Thyroid gland (tissue), 4 donors: ENCODE measurements around the gene ASIC2. TPM values are rescaled to one million over a fixed set of nuclear protein-coding genes. Genes with fewer than 3 reads are reported as not detected.

ENCODE experiments used
- DNase-seq, 2 donors: peaks; one replicate each; pipeline ENCODE4 v3.0.0-alpha.2; 2019
- H3K27ac ChIP-seq, 3 donors: fragments of 200-600 bp; sonication (generic); 1 replicate in 2 of 3; 2 replicates in 1 of 3; pipeline ENCODE4 v1.5.1; 2016 to 2019; ENCODE audit warnings: mild to moderate bottlenecking in 1 of 3, moderate library complexity in 1 of 3
- H3K27me3 ChIP-seq: fragments of 200-600 bp; sonication (generic); one replicate; pipeline ENCODE4 v1.5.1; 2019
- H3K36me3 ChIP-seq, 2 donors: fragments of 200-600 bp; sonication (generic); one replicate each; pipeline ENCODE4 v1.5.1; 2016 to 2019
- H3K4me1 ChIP-seq, 2 donors: fragments of 200-600 bp; sonication (generic); one replicate each; pipeline ENCODE4 v1.5.1; 2017 to 2019
- H3K4me3 ChIP-seq, 3 donors: fragments of 200-600 bp; sonication (generic); replicated peaks in 1 of 3; 1 replicate in 2 of 3; 2 replicates in 1 of 3; pipeline ENCODE4 v1.5.1; 2016; ENCODE audit warnings: mild to moderate bottlenecking in 1 of 3
- H3K9me3 ChIP-seq: fragments of 200-600 bp; sonication (generic); one replicate; pipeline ENCODE4 v1.5.1; 2017
- CTCF ChIP-seq, 6 experiments: fragments of 200-600 bp in 3 of 6; fragments of 450-650 bp in 3 of 6; sonication (generic) in 3 of 6; IDR thresholded peaks; one replicate each; pipeline ENCODE4 v1.5.1; 2016 to 2019; ENCODE audit warnings: antibody characterized with exemption in 6 of 6, mild to moderate bottlenecking in 2 of 6, inconsistent platforms in 1 of 6, moderate library complexity in 1 of 6
- POLR2A ChIP-seq, 2 donors: fragments of 450-650 bp; IDR thresholded peaks; one replicate each; pipeline ENCODE4 v1.6.1; 2017; ENCODE audit warnings: antibody characterized with exemption in 2 of 2, mild to moderate bottlenecking in 2 of 2, moderate library complexity in 1 of 2
- WGBS, 2 donors: methylation state at CpG; one replicate each; pipeline ENCODE4 v1.1.5; 2017; 5-methylcytosine and 5-hydroxymethylcytosine counted together
- intact Hi-C: fragments of 100-400 bp; cut with DNase I; formaldehyde crosslinking; loops from one replicate; pipeline ENCODE4 v1.15.1; 2023
- total RNA-seq, 4 donors: library from RNA; depleted of rRNA; stranded (reverse); fragments of >200 nt; gene quantifications; one replicate each; pipeline ENCODE4 v1.2.3, GENCODE V29; 2016

The ASIC2 gene
- total RNA-seq, 4 donors from 2014 or later, result not detected

DNA sequence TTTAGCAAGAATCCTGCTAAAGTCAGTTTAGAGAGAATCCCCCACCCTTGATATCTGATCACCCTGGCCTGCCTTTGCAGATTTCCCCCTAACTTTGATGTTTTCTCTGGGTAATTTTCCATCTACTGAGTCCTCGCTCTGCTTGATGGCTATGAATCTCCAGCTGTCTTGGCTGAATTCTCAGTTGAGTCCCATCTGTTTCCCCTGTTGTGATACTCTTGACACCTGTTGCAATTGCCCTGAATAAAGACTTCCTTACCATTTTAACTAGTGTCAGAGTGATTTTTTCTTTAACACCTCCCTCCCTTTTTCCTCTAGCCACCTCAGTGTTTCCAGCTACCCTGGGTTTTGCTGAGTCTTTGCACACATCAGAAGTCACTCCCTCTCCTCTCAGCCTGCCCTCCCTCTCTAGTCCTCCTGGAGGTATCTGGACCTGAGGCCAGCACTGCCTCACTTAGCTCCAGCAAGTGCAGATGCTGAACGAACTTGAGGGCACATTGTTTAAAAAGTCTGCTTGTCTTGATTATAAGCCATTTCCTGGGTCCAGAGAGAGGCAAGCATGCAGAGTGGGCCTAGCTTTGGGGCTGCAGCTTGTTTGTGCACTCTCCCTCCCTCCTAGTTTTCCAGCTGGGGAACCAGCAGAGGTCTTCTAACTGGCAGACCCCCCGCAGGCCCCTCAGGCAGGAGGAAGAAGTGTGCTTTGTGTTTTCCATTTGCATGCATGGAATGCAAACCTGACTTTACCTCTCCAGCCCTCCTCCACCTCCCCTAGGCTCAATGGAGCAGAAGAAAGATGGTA is 268.2 kb downstream of the ASIC2 start:
- no peak overlapping the region for H3K27ac ChIP-seq
- no peaks in the 10 kb centered on the region for H3K9me3 ChIP-seq
- no peaks in the 10 kb centered on the region for H3K27me3 ChIP-seq
- H3K4me3 ChIP-seq, result no peak overlapping the region
- DNase-seq, result no peak
- H3K4me1 ChIP-seq, result no peaks in the 10 kb centered on the region
- H3K36me3 ChIP-seq, result no peaks in the 10 kb centered on the region
- TF ChIP-seq CTCF (IDR thresholded peaks at IDR 0.05) (no peak), POLR2A (IDR thresholded peaks at IDR 0.05) (no peak)
- 55 to 57% methylated on average over 3 of the region's 3 CpGs for WGBS, 2 donors
- intact Hi-C loops, result no loop called here

- Histone ChIP-seq H3K27me3 (no peaks in the 10 kb centered on the region), H3K9me3 (no peaks in the 10 kb centered on the region), H3K36me3 (no peaks in the 10 kb centered on the region), H3K4me3 (no peak overlapping the region), H3K4me1 (no peaks in the 10 kb centered on the region), H3K27ac (no peak overlapping the region)
- DNase-seq, result no peak
- WGBS, 2 donors, result 87 to 90% methylated on average over 3 of the region's 3 CpGs
- intact Hi-C loops, result no loop called here
- TF ChIP-seq CTCF (IDR thresholded peaks at IDR 0.05), result no peak
- no peak for TF ChIP-seq POLR2A (IDR thresholded peaks at IDR 0.05)
Measured at GRCh38 chr17:33023790-33024189, 269.3 kb downstream of the ASIC2 start.

DNA sequence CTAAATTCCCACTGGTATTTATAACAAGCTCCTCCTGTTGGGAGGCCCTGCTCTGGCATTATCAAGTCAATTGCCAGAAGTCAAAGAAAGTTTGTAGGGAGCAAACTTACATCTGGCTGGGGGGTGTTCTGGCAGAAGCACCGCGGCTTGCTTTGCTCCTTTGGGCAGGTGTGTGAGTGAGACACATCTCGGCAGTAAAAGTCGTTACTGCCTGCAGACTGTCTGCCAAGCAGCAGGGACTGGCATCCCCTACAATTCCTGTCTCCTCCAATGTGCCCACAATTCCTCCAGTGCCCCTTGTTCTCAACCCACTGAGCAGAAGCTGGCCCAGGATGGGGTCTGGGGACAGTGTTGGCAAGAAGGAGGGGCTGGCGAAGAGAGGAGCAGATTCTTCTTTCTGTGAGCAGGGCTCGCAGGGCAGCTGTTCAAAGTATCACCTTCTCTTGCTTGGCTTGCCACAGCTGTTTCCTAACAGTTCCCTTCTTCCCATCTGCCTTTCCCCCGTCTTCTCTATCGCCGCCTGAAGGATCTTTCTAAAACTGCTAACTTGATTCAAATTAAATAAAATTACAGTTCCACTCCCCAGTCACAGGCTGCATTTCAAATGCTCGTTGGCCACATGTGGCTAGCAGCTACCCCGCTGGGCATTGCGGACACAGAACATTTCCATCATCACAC is 271.2 kb downstream of the ASIC2 start:
- Histone ChIP-seq H3K36me3 (no peaks in the 10 kb centered on the region), H3K9me3 (no peaks in the 10 kb centered on the region), H3K4me1 (no peaks in the 10 kb centered on the region), H3K4me3 (no peak overlapping the region), H3K27me3 (no peaks in the 10 kb centered on the region), H3K27ac (no peak overlapping the region)
- 65 to 72% methylated on average over 12 of the region's 12 CpGs for WGBS, 2 donors
- intact Hi-C loops, result no loop called here
- no peak for DNase-seq
- no peak for TF ChIP-seq POLR2A (IDR thresholded peaks at IDR 0.05)
- TF ChIP-seq CTCF (IDR thresholded peaks at IDR 0.05), result no peak

- WGBS, 2 donors, result 86 to 92% methylated on average over 17 of the region's 17 CpGs
- no peaks in the 10 kb centered on the region for H3K9me3 ChIP-seq
- no peaks in the 10 kb centered on the region for H3K36me3 ChIP-seq
- no peaks in the 10 kb centered on the region for H3K4me1 ChIP-seq
- DNase-seq, result no peak
- H3K27me3 ChIP-seq, result no peaks in the 10 kb centered on the region
- no peak overlapping the region for H3K4me3 ChIP-seq
- H3K27ac ChIP-seq, result no peak overlapping the region
- TF ChIP-seq POLR2A (IDR thresholded peaks at IDR 0.05) (no peak), CTCF (IDR thresholded peaks at IDR 0.05) (no peak)
- intact Hi-C loops, result no loop called here
Measured at GRCh38 chr17:33019161-33019890, 273.8 kb downstream of the ASIC2 start.
